Measurements from ENCODE around the gene P3H4. TPM values are rescaled to one million over a fixed set of nuclear protein-coding genes. Genes with fewer than 3 reads are reported as not detected.
A peak's percentile ranks its signal among the peaks of the same experiment; 100 is the strongest.
"Not testable (repeated sequence)": the region's sequence is repeated elsewhere in the genome, so short reads cannot be mapped to it uniquely, and the experiment has no call there.

Gene P3H4
- total RNA-seq, 1 donor: 59.7 TPM

DNA sequence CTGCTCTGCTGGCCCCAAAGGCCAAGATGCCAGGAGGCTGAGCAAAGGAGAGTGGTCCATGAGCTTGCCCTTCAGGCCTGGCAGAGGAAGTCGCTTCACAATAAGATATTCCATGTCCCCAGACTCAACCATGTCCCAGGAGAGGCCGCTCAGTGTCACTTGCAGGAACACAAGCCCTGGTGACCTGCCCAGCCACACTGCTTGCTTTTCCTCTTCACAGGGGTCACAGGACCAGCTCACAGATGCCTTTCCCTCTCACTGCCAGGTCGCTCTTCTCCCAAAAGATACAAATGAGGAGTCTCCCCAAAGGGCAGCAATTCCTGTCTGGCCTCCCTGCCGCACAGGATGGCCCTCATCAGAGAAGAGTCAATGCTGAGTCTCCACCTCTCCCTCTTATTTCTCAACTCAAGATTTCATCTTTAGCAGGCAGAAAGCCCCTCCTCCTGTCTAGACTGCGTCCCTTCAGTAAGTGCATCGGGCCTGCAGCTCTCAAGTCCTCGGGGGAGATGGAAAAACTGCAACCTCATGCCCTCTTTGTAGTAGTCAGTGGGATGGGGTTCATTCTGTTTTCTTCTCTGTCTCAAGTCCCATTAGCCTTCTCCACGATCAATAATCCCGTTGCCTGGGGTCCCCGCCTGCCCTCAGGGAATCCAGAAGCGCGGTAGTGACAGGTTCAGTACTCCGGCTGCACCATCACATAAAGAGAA lies 30.2 kb downstream of the P3H4 start:
- Histone ChIP-seq H3K4me1 (ENCODE audit: insufficient read depth, low read length) (peaks cover 23% of the 10 kb centered on the region), H3K27me3 (ENCODE audit: insufficient read depth, low read length) (peaks cover 10% of the 10 kb centered on the region), H3K4me2 (ENCODE audit: insufficient read depth, low read length) (no peak overlapping the region), H2AFZ (ENCODE audit: low read length) (no peak overlapping the region), H3K4me3 (ENCODE audit: insufficient read depth, low read length) (no peak overlapping the region), H4K20me1 (ENCODE audit: insufficient read depth, low read length) (peaks cover 4% of the 10 kb centered on the region), H3K9me3 (ENCODE audit: low read depth, low read length) (no peaks in the 10 kb centered on the region), H3K27ac (ENCODE audit: low read depth, low read length) (no peak overlapping the region), H3K36me3 (ENCODE audit: insufficient read depth, low read length) (no peaks in the 10 kb centered on the region), H3K79me2 (ENCODE audit: insufficient read depth, low read length) (no peaks in the 10 kb centered on the region)
- TF ChIP-seq, protein P1, sequence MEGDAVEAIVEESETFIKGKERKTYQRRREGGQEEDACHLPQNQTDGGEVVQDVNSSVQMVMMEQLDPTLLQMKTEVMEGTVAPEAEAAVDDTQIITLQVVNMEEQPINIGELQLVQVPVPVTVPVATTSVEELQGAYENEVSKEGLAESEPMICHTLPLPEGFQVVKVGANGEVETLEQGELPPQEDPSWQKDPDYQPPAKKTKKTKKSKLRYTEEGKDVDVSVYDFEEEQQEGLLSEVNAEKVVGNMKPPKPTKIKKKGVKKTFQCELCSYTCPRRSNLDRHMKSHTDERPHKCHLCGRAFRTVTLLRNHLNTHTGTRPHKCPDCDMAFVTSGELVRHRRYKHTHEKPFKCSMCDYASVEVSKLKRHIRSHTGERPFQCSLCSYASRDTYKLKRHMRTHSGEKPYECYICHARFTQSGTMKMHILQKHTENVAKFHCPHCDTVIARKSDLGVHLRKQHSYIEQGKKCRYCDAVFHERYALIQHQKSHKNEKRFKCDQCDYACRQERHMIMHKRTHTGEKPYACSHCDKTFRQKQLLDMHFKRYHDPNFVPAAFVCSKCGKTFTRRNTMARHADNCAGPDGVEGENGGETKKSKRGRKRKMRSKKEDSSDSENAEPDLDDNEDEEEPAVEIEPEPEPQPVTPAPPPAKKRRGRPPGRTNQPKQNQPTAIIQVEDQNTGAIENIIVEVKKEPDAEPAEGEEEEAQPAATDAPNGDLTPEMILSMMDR (IDR thresholded peaks at IDR 0.05; ENCODE audit: extremely low read depth, low read depth, low read length): no peak
- peak; percentile 41 for DNase-seq (ENCODE audit: insufficient read length, low spot score, missing footprints)

DNA sequence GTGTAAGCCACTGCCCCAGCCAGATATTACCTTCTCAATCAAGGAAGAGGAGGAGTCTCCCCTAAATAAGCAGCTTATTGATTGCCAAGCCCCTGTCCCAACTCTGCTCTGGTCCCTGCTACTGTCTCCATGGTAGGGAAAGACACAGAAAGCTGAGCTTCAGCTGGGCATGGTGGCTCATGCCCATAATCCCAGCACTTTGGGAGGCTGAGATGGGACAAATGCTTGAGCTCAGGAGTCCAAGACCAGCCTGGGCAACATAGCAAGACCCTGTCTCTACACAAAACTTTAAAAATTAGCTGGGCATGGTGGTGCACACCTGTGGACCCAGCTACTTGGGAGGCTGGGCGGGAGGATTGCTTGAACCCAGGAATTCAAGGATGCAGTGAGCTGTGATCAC lies 31.8 kb downstream of the P3H4 start:
- Histone ChIP-seq H3K79me2 (ENCODE audit: insufficient read depth, low read length) (no peaks in the 10 kb centered on the region), H3K4me2 (ENCODE audit: insufficient read depth, low read length) (no peak overlapping the region), H3K4me1 (ENCODE audit: insufficient read depth, low read length) (peaks cover 18% of the 10 kb centered on the region), H3K9me3 (ENCODE audit: low read depth, low read length) (no peaks in the 10 kb centered on the region), H2AFZ (ENCODE audit: low read length) (no peak overlapping the region), H3K27ac (ENCODE audit: low read depth, low read length) (no peak overlapping the region), H4K20me1 (ENCODE audit: insufficient read depth, low read length) (peaks cover 4% of the 10 kb centered on the region), H3K27me3 (ENCODE audit: insufficient read depth, low read length) (no peaks in the 10 kb centered on the region), H3K36me3 (ENCODE audit: insufficient read depth, low read length) (no peaks in the 10 kb centered on the region), H3K4me3 (ENCODE audit: insufficient read depth, low read length) (no peak overlapping the region)
- TF ChIP-seq, protein P1 (IDR thresholded peaks at IDR 0.05; ENCODE audit: extremely low read depth, low read depth, low read length): no peak
- DNase-seq (ENCODE audit: insufficient read length, low spot score, missing footprints): no peak

DNA sequence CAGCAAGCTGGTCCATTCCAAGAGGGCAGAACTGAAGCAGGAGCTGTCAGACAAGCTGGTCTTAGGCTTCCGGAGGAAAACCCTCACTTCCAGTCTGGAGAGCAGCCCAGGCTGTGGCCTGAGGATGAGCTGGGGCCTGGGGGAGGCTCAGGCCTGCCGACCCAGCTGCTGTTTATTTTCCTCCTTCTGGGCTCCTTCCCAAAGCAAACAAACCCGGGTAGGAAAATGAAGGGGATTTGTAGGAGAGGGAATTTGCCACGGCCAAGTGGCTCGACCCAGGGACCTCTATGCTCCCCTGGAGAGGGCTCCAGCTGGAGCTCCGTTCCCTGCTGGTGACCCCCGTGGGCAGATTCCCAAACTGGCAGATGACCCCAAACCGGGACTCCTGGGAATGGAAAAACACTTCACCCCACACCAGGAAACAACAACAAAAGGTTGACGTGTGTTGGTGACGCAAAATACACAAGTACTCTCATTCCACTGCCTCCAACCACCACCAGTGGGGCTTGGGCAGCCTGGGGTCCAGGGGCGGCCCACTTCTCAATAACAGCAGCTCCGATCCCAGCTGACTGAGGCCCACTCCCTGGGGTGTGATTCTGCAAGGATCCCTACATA lies 34.1 kb downstream of the P3H4 start:
- peak; percentile 98 for DNase-seq (ENCODE audit: insufficient read length, low spot score, missing footprints)
- TF ChIP-seq, protein P1 (IDR thresholded peaks at IDR 0.05; ENCODE audit: extremely low read depth, low read depth, low read length): no peak
- peaks cover 6% of the 10 kb centered on the region for H4K20me1 ChIP-seq (ENCODE audit: insufficient read depth, low read length)
- no peaks in the 10 kb centered on the region for H3K9me3 ChIP-seq (ENCODE audit: low read depth, low read length)
- H3K27ac ChIP-seq (ENCODE audit: low read depth, low read length): peak overlapping the region; percentile 75
- peak overlapping the region; percentile 53 for H3K4me2 ChIP-seq (ENCODE audit: insufficient read depth, low read length)
- H2AFZ ChIP-seq (ENCODE audit: low read length): peak overlapping the region; percentile 86
- no peaks in the 10 kb centered on the region for H3K36me3 ChIP-seq (ENCODE audit: insufficient read depth, low read length)
- no peaks in the 10 kb centered on the region for H3K79me2 ChIP-seq (ENCODE audit: insufficient read depth, low read length)
- no peaks in the 10 kb centered on the region for H3K27me3 ChIP-seq (ENCODE audit: insufficient read depth, low read length)
- peaks cover 14% of the 10 kb centered on the region for H3K4me1 ChIP-seq (ENCODE audit: insufficient read depth, low read length)
- peak overlapping the region; percentile 42 for H3K4me3 ChIP-seq (ENCODE audit: insufficient read depth, low read length)

DNA sequence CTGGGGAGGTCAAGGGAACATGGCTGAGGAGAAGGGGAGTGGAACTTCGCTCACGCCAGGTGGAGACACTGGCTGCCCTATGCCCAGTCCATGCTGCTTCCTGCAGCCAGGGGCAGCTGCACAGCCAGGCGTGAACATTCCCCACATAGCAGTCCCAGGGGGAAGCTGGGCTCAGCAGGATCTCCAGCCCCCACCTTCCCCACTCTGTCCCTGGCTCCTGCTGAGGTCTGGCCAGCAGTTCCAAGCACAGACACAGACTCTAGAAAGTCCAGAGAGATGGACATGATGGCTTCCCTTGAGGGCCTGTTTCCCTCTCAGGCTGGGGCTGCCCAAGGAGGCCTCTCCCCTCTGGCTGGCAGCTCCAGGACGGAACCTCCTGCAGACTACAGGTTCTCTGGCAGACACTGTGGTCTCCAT lies 34.6 kb downstream of the P3H4 start:
- H3K9me3 ChIP-seq (ENCODE audit: low read depth, low read length): no peaks in the 10 kb centered on the region
- no peaks in the 10 kb centered on the region for H3K36me3 ChIP-seq (ENCODE audit: insufficient read depth, low read length)
- peak overlapping the region; percentile 86 for H2AFZ ChIP-seq (ENCODE audit: low read length)
- DNase-seq (ENCODE audit: insufficient read length, low spot score, missing footprints): peak; percentile 77
- H3K27me3 ChIP-seq (ENCODE audit: insufficient read depth, low read length): no peaks in the 10 kb centered on the region
- H3K4me1 ChIP-seq (ENCODE audit: insufficient read depth, low read length): peaks cover 14% of the 10 kb centered on the region
- H3K4me2 ChIP-seq (ENCODE audit: insufficient read depth, low read length): peak overlapping the region; percentile 53
- H3K27ac ChIP-seq (ENCODE audit: low read depth, low read length): peak overlapping the region; percentile 51
- TF ChIP-seq, protein P1 (IDR thresholded peaks at IDR 0.05; ENCODE audit: extremely low read depth, low read depth, low read length): peak; percentile 6
- H3K79me2 ChIP-seq (ENCODE audit: insufficient read depth, low read length): no peaks in the 10 kb centered on the region
- H3K4me3 ChIP-seq (ENCODE audit: insufficient read depth, low read length): no peak overlapping the region
- H4K20me1 ChIP-seq (ENCODE audit: insufficient read depth, low read length): peaks cover 6% of the 10 kb centered on the region

DNA sequence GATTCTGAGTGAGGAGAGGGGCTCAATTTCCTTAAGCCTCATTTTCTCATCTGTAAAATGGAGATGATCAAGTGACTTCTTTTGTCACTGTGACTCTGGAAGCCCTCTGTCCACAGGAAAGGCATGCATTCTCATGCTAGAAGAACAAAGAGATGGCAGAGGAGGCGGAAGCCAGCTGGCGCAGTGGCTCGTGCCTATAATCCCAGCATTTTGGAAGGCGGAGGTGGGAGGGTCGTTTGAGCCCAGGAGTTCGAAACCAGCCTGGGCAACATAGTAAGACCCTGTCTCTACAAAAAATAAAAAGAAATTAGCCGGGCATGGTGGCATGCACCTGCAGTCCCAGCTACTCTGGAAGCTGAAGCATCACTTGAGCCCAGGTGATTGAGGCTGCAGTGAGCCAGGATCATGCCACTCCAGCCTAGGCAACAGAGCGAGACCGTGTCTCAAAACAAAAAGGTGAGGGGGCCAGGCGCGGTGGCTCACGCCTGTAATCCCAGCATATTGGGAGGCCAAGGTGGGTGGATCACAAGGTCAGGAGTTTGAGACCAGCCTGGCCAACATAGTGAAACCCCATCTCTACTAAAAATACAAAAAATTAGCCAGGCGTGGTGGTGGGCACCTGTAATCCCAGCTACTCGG lies 35.4 kb downstream of the P3H4 start:
- not testable (repeated sequence) for H3K9me3 ChIP-seq (ENCODE audit: low read depth, low read length); H3K36me3 ChIP-seq (ENCODE audit: insufficient read depth, low read length); H2AFZ ChIP-seq (ENCODE audit: low read length); H3K27me3 ChIP-seq (ENCODE audit: insufficient read depth, low read length); H3K4me3 ChIP-seq (ENCODE audit: insufficient read depth, low read length); H3K4me2 ChIP-seq (ENCODE audit: insufficient read depth, low read length); H3K79me2 ChIP-seq (ENCODE audit: insufficient read depth, low read length); H3K27ac ChIP-seq (ENCODE audit: low read depth, low read length); H4K20me1 ChIP-seq (ENCODE audit: insufficient read depth, low read length); DNase-seq (ENCODE audit: insufficient read length, low spot score, missing footprints)
- peaks cover 14% of the 10 kb centered on the region for H3K4me1 ChIP-seq (ENCODE audit: insufficient read depth, low read length)
